HUES48 (cell line): Measurements from ENCODE around the gene PIK3R1.
A peak's percentile ranks its signal among the peaks of the same experiment; 100 is the strongest.
"Not testable (repeated sequence)": the region's sequence is repeated elsewhere in the genome, so short reads cannot be mapped to it uniquely, and the experiment has no call there.

Source experiments
- H3K27ac ChIP-seq: one replicate; pipeline ENCODE4 v1.7.0; 2013; ENCODE audit warnings: low read depth, low read length, inconsistent platforms
- H3K27me3 ChIP-seq: 2 replicates; pipeline ENCODE4 v1.6.1; 2013; ENCODE audit warnings: mild to moderate bottlenecking, low read length; ENCODE audit not compliant: control insufficient read depth, insufficient read depth
- H3K36me3 ChIP-seq: 2 replicates; pipeline ENCODE4 v1.6.1; 2013; ENCODE audit warnings: low read length; ENCODE audit not compliant: control insufficient read depth, insufficient read depth
- H3K4me1 ChIP-seq: 2 replicates; pipeline ENCODE4 v1.6.1; 2013; ENCODE audit warnings: mild to moderate bottlenecking, low read length; ENCODE audit not compliant: control insufficient read depth, insufficient read depth
- H3K4me3 ChIP-seq: 2 replicates; pipeline ENCODE4 v1.5.1; 2013; ENCODE audit warnings: mild to moderate bottlenecking, low read depth, low read length
- H3K9ac ChIP-seq: 2 replicates; pipeline ENCODE4 v1.6.1; 2013; ENCODE audit warnings: mild to moderate bottlenecking, low read depth, low read length, moderate library complexity
- H3K9me3 ChIP-seq: 2 replicates; pipeline ENCODE4 v1.6.1; 2013; ENCODE audit warnings: low read length; ENCODE audit not compliant: control insufficient read depth, insufficient read depth

Gene PIK3R1

GRCh38 chr5:68193481-68194036 lies 22.0 kb upstream of the PIK3R1 start:
- no peak overlapping the region for H3K4me3 ChIP-seq
- H3K27me3 ChIP-seq: no peaks in the 10 kb centered on the region
- peak overlapping the region; percentile 17; the same call in 1 of the 2 replicates for H3K9ac ChIP-seq
- peaks cover 46% of the 10 kb centered on the region for H3K4me1 ChIP-seq
- no peaks in the 10 kb centered on the region for H3K9me3 ChIP-seq
- H3K36me3 ChIP-seq: no peaks in the 10 kb centered on the region
- peak overlapping the region; percentile 92 for H3K27ac ChIP-seq

- H3K4me3 ChIP-seq: no peak overlapping the region
- H3K27ac ChIP-seq: peak overlapping the region; percentile 92
- peaks cover 45% of the 10 kb centered on the region for H3K4me1 ChIP-seq
- no peaks in the 10 kb centered on the region for H3K36me3 ChIP-seq
- H3K27me3 ChIP-seq: no peaks in the 10 kb centered on the region
- peak overlapping the region; percentile 8; the same call in 1 of the 2 replicates for H3K9ac ChIP-seq
- no peaks in the 10 kb centered on the region for H3K9me3 ChIP-seq
Measured at GRCh38 chr5:68194386-68194785, 21.2 kb upstream of the PIK3R1 start.

- peak overlapping the region; percentile 92 for H3K27ac ChIP-seq
- H3K4me3 ChIP-seq: no peak overlapping the region
- peaks cover 38% of the 10 kb centered on the region for H3K4me1 ChIP-seq
- H3K9me3 ChIP-seq: no peaks in the 10 kb centered on the region
- no peaks in the 10 kb centered on the region for H3K36me3 ChIP-seq
- H3K9ac ChIP-seq: no peak overlapping the region
- H3K27me3 ChIP-seq: no peaks in the 10 kb centered on the region
Measured at GRCh38 chr5:68195137-68195536, 20.4 kb upstream of the PIK3R1 start.

- no peaks in the 10 kb centered on the region for H3K36me3 ChIP-seq
- no peak overlapping the region for H3K9ac ChIP-seq
- peaks cover 26% of the 10 kb centered on the region for H3K4me1 ChIP-seq
- H3K9me3 ChIP-seq: no peaks in the 10 kb centered on the region
- no peak overlapping the region for H3K4me3 ChIP-seq
- no peak overlapping the region for H3K27ac ChIP-seq
- no peaks in the 10 kb centered on the region for H3K27me3 ChIP-seq
Measured at GRCh38 chr5:68196876-68197275, 18.7 kb upstream of the PIK3R1 start.

GRCh38 chr5:68200288-68200687 lies 15.3 kb upstream of the PIK3R1 start:
- H3K27me3 ChIP-seq: no peaks in the 10 kb centered on the region
- H3K36me3 ChIP-seq: no peaks in the 10 kb centered on the region
- no peaks in the 10 kb centered on the region for H3K4me1 ChIP-seq
- H3K9ac ChIP-seq: no peak overlapping the region
- no peak overlapping the region for H3K4me3 ChIP-seq
- no peak overlapping the region for H3K27ac ChIP-seq
- H3K9me3 ChIP-seq: no peaks in the 10 kb centered on the region

GRCh38 chr5:68210654-68211053 lies 4.9 kb upstream of the PIK3R1 start:
- H3K27ac ChIP-seq, H3K9ac ChIP-seq, H3K36me3 ChIP-seq, H3K4me3 ChIP-seq: not testable (repeated sequence)
- H3K27me3 ChIP-seq: peaks cover 18% of the 10 kb centered on the region
- H3K4me1 ChIP-seq: peaks cover 14% of the 10 kb centered on the region
- peaks cover 10% of the 10 kb centered on the region; the same call in 1 of the 2 replicates for H3K9me3 ChIP-seq

- peaks cover 39% of the 10 kb centered on the region for H3K27me3 ChIP-seq
- H3K4me1 ChIP-seq: peaks cover 21% of the 10 kb centered on the region
- peak overlapping the region; percentile 38 for H3K9ac ChIP-seq
- H3K27ac ChIP-seq: peak overlapping the region; percentile 86
- peak overlapping the region; percentile 81 for H3K4me3 ChIP-seq
- no peaks in the 10 kb centered on the region for H3K36me3 ChIP-seq
- peaks cover 10% of the 10 kb centered on the region; the same call in 1 of the 2 replicates for H3K9me3 ChIP-seq
Measured at GRCh38 chr5:68214482-68215207, 911 bp upstream of the PIK3R1 start.

GRCh38 chr5:68215898-68216244 lies 315 bp downstream of the PIK3R1 start:
- H3K9ac ChIP-seq: peak overlapping the region; percentile 23; the same call in 1 of the 2 replicates
- peaks cover 2% of the 10 kb centered on the region; the same call in 1 of the 2 replicates for H3K9me3 ChIP-seq
- peaks cover 21% of the 10 kb centered on the region for H3K4me1 ChIP-seq
- H3K4me3 ChIP-seq: peak overlapping the region; percentile 81
- peaks cover 39% of the 10 kb centered on the region for H3K27me3 ChIP-seq
- H3K36me3 ChIP-seq: no peaks in the 10 kb centered on the region
- H3K27ac ChIP-seq: peak overlapping the region; percentile 86

GRCh38 chr5:68216245-68217046 lies 890 bp downstream of the PIK3R1 start:
- Histone ChIP-seq H3K9ac (peak overlapping the region; percentile 23; the same call in 1 of the 2 replicates), H3K27me3 (peaks cover 39% of the 10 kb centered on the region), H3K36me3 (no peaks in the 10 kb centered on the region), H3K27ac (peak overlapping the region; percentile 86), H3K9me3 (no peaks in the 10 kb centered on the region), H3K4me1 (peaks cover 21% of the 10 kb centered on the region), H3K4me3 (peak overlapping the region; percentile 81)

GRCh38 chr5:68217047-68217355 lies 1.4 kb downstream of the PIK3R1 start:
- H3K9me3 ChIP-seq: no peaks in the 10 kb centered on the region
- peak overlapping the region; percentile 81 for H3K4me3 ChIP-seq
- H3K27me3 ChIP-seq: peaks cover 39% of the 10 kb centered on the region
- H3K4me1 ChIP-seq: peaks cover 21% of the 10 kb centered on the region
- no peaks in the 10 kb centered on the region for H3K36me3 ChIP-seq
- H3K9ac ChIP-seq: no peak overlapping the region
- H3K27ac ChIP-seq: no peak overlapping the region

- Histone ChIP-seq H3K36me3 (no peaks in the 10 kb centered on the region), H3K27ac (no peak overlapping the region), H3K9me3 (no peaks in the 10 kb centered on the region), H3K27me3 (peaks cover 39% of the 10 kb centered on the region), H3K4me1 (peaks cover 21% of the 10 kb centered on the region), H3K4me3 (peak overlapping the region; percentile 81), H3K9ac (no peak overlapping the region)
Measured at GRCh38 chr5:68217528-68217927, 2.0 kb downstream of the PIK3R1 start.
